ENCODE data around the gene RANBP2. TPM values are rescaled to one million over a fixed set of nuclear protein-coding genes. Genes with fewer than 3 reads are reported as not detected.
A peak's percentile ranks its signal among the peaks of the same experiment; 100 is the strongest.
"Not testable (repeated sequence)": the region's sequence is repeated elsewhere in the genome, so short reads cannot be mapped to it uniquely, and the experiment has no call there.

The RANBP2 gene
- total and polyA plus RNA-seq, 10 of the 15 experiments (the other 5 are each of a cell fraction or from before 2014, with no cell fraction given), result 9.0 to 81.7 (median 28.3) TPM

- TF ChIP-seq BCL3 (IDR thresholded peaks at IDR 0.05; ENCODE audit: borderline replicate concordance, insufficient read depth, low read depth, low read length, poor library complexity, severe bottlenecking) (no peak), ZNF207 (IDR thresholded peaks at IDR 0.05; ENCODE audit: borderline replicate concordance) (peak; percentile 86), TARDBP (IDR thresholded peaks at IDR 0.05; ENCODE audit: borderline replicate concordance) (no peak), SMC3 (IDR thresholded peaks at IDR 0.05; ENCODE audit: borderline replicate concordance, low read length) (no peak; the same call in 1 of the 2 replicates), SPI1 (IDR thresholded peaks at IDR 0.05; ENCODE audit: borderline replicate concordance, insufficient read depth, low read depth, low read length) (0 out of 2 replicates have a peak, but pooled peaks have one; percentile 27)
- TF ChIP-seq, protein P1, sequence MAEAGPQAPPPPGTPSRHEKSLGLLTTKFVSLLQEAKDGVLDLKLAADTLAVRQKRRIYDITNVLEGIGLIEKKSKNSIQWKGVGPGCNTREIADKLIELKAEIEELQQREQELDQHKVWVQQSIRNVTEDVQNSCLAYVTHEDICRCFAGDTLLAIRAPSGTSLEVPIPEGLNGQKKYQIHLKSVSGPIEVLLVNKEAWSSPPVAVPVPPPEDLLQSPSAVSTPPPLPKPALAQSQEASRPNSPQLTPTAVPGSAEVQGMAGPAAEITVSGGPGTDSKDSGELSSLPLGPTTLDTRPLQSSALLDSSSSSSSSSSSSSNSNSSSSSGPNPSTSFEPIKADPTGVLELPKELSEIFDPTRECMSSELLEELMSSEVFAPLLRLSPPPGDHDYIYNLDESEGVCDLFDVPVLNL (IDR thresholded peaks at IDR 0.05; ENCODE audit: low read depth, low read length), result no peak
- TF ChIP-seq, protein P2, sequence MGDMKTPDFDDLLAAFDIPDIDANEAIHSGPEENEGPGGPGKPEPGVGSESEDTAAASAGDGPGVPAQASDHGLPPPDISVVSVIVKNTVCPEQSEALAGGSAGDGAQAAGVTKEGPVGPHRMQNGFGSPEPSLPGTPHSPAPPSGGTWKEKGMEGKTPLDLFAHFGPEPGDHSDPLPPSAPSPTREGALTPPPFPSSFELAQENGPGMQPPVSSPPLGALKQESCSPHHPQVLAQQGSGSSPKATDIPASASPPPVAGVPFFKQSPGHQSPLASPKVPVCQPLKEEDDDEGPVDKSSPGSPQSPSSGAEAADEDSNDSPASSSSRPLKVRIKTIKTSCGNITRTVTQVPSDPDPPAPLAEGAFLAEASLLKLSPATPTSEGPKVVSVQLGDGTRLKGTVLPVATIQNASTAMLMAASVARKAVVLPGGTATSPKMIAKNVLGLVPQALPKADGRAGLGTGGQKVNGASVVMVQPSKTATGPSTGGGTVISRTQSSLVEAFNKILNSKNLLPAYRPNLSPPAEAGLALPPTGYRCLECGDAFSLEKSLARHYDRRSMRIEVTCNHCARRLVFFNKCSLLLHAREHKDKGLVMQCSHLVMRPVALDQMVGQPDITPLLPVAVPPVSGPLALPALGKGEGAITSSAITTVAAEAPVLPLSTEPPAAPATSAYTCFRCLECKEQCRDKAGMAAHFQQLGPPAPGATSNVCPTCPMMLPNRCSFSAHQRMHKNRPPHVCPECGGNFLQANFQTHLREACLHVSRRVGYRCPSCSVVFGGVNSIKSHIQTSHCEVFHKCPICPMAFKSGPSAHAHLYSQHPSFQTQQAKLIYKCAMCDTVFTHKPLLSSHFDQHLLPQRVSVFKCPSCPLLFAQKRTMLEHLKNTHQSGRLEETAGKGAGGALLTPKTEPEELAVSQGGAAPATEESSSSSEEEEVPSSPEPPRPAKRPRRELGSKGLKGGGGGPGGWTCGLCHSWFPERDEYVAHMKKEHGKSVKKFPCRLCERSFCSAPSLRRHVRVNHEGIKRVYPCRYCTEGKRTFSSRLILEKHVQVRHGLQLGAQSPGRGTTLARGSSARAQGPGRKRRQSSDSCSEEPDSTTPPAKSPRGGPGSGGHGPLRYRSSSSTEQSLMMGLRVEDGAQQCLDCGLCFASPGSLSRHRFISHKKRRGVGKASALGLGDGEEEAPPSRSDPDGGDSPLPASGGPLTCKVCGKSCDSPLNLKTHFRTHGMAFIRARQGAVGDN (IDR thresholded peaks at IDR 0.05), result peak; percentile 100
These were observed at the start of gene RANBP2 (continued) for GRCh38 chr2:108719149-108720044.

GRCh38 chr2:108670282-108670681 lies 49.0 kb upstream of the RANBP2 start:
- intact Hi-C loops (cut with micrococcal nuclease; ENCODE audit: unreplicated experiment); CTCF ChIA-PET; SMC1A ChIA-PET (ENCODE audit: uncharacterized antibody, unreplicated experiment): not testable (repeated sequence)

More at GRCh38 chr2:108670282-108670681, 49.0 kb upstream of the RANBP2 start:
- DNase-seq (ENCODE audit: low read depth, low spot score); FAIRE-seq; H3K9ac ChIP-seq (ENCODE audit: control insufficient read depth, insufficient read depth, low read length); POLR2A ChIA-PET; H3K27ac ChIP-seq (ENCODE audit: control insufficient read depth, insufficient read depth); H3K4me2 ChIP-seq (ENCODE audit: control insufficient read depth, insufficient read depth); H3K9me3 ChIP-seq (replicated peaks; ENCODE audit: control insufficient read depth, insufficient read depth, low read length); H2AFZ ChIP-seq (ENCODE audit: control insufficient read depth, low read depth, low read length); ATAC-seq; RAD21 ChIA-PET (ENCODE audit: unreplicated experiment); in situ Hi-C loops (cut with MboI); H3K79me2 ChIP-seq (ENCODE audit: control insufficient read depth, insufficient read depth, low read length); H4K20me1 ChIP-seq (ENCODE audit: control insufficient read depth, insufficient read depth); H3K4me3 ChIP-seq; BruUV-seq (replicated peaks); H3K4me1 ChIP-seq (ENCODE audit: control insufficient read depth, insufficient read depth, low read length); H3K27me3 ChIP-seq (replicated peaks in 1 of 2; ENCODE audit: control insufficient read depth in 2 of 2, insufficient read depth in 2 of 2, low read length in 1 of 2); H3K36me3 ChIP-seq (ENCODE audit: control insufficient read depth in 2 of 2, insufficient read depth in 2 of 2, low read length in 1 of 2): not testable (repeated sequence)
- WGBS (ENCODE audit: insufficient coverage, insufficient replicate concordance, low lambda C conversion rate, missing lambda C conversion rate), result 91% methylated on average over 1 of the region's 1 CpG

Measured in GM12878 (cell line).